HFFc6 (cell line): ENCODE results near the gene ZNF577. TPM values are rescaled to one million over a fixed set of nuclear protein-coding genes. Genes with fewer than 3 reads are reported as not detected.

Experiments
- DNase-seq: peaks from one replicate; pipeline ENCODE4 v3.0.0-alpha.2; 2018
- H3K27ac Mint-ChIP-seq: 2 replicates; pipeline ENCODE4 v1.8.0; 2020; ENCODE audit warnings: mild to moderate bottlenecking, mixed read lengths
- H3K27me3 Mint-ChIP-seq: 2 replicates; pipeline ENCODE4 v1.8.0; 2021; ENCODE audit warnings: mild to moderate bottlenecking, moderate library complexity, mixed read lengths; ENCODE audit not compliant: insufficient read depth
- H3K36me3 Mint-ChIP-seq: 2 replicates; pipeline ENCODE4 v1.8.0; 2021; ENCODE audit warnings: low read depth, mixed read lengths
- H3K4me1 Mint-ChIP-seq: 2 replicates; pipeline ENCODE4 v1.8.0; 2020; ENCODE audit warnings: low read depth, mixed read lengths
- H3K4me3 Mint-ChIP-seq: 2 replicates; pipeline ENCODE4 v1.8.0; 2020; ENCODE audit warnings: mild to moderate bottlenecking, moderate library complexity, mixed read lengths
- H3K9me3 Mint-ChIP-seq: 2 replicates; pipeline ENCODE4 v1.8.0; 2020; ENCODE audit warnings: mild to moderate bottlenecking, mixed read lengths
- CTCF ChIP-seq: fragments of 200-600 bp; sonication (generic); IDR thresholded peaks from 2 replicates; pipeline ENCODE4 v1.5.0; 2021; ENCODE audit warnings: antibody characterized with exemption, mild to moderate bottlenecking
- total RNA-seq, 6 experiments: library from RNA; stranded (reverse); fragmentation: NEBNext Ultra II Directional; extraction: Animal tissue kit (Norgen Biotek cat#: 25700); gene quantifications; 2 replicates in 1 of 6; 3 replicates in 5 of 6; pipeline ENCODE4 v1.2.3, GENCODE V29; 2021

Gene ZNF577
- total RNA-seq, 6 experiments from 2014 or later = 1.7 to 2.0 (median 1.8) TPM

- Mint-ChIP-seq H3K9me3 (peaks cover 49% of the 10 kb centered on the region), H3K27ac (no peak overlapping the region), H3K4me1 (no peaks in the 10 kb centered on the region), H3K4me3 (no peak overlapping the region), H3K36me3 (peaks cover 7% of the 10 kb centered on the region; the same call in 1 of the 2 replicates), H3K27me3 (no peaks in the 10 kb centered on the region; the same call in none of the 2 replicates)
- no peak for TF ChIP-seq CTCF
- no peak for DNase-seq
These were observed 50.6 kb downstream of the ZNF577 start for GRCh38 chr19:51837145-51837544.

GRCh38 chr19:51830274-51830673 is 57.5 kb downstream of the ZNF577 start:
- H3K27me3 Mint-ChIP-seq = peaks cover 2% of the 10 kb centered on the region; the same call in 1 of the 2 replicates
- TF ChIP-seq CTCF = no peak
- H3K9me3 Mint-ChIP-seq = peaks cover 47% of the 10 kb centered on the region
- no peak overlapping the region for H3K27ac Mint-ChIP-seq
- H3K4me1 Mint-ChIP-seq = no peaks in the 10 kb centered on the region
- no peaks in the 10 kb centered on the region for H3K36me3 Mint-ChIP-seq
- DNase-seq = no peak
- no peak overlapping the region for H3K4me3 Mint-ChIP-seq

GRCh38 chr19:51824281-51825005 is 63.3 kb downstream of the ZNF577 start:
- peaks cover 46% of the 10 kb centered on the region for H3K9me3 Mint-ChIP-seq
- H3K4me1 Mint-ChIP-seq = peaks cover 6% of the 10 kb centered on the region; the same call in 1 of the 2 replicates
- H3K4me3 Mint-ChIP-seq = no peak overlapping the region
- H3K27ac Mint-ChIP-seq = no peak overlapping the region
- TF ChIP-seq CTCF = no peak
- peaks cover 3% of the 10 kb centered on the region; the same call in 1 of the 2 replicates for H3K27me3 Mint-ChIP-seq
- no peak for DNase-seq
- H3K36me3 Mint-ChIP-seq = peaks cover 13% of the 10 kb centered on the region; the same call in 1 of the 2 replicates

GRCh38 chr19:51822946-51823345 is 64.8 kb downstream of the ZNF577 start:
- H3K27ac Mint-ChIP-seq = no peak overlapping the region
- peaks cover 39% of the 10 kb centered on the region for H3K9me3 Mint-ChIP-seq
- H3K27me3 Mint-ChIP-seq = peaks cover 3% of the 10 kb centered on the region; the same call in 1 of the 2 replicates
- peaks cover 6% of the 10 kb centered on the region; the same call in 1 of the 2 replicates for H3K4me1 Mint-ChIP-seq
- peaks cover 13% of the 10 kb centered on the region; the same call in 1 of the 2 replicates for H3K36me3 Mint-ChIP-seq
- DNase-seq = no peak
- H3K4me3 Mint-ChIP-seq = no peak overlapping the region
- no peak for TF ChIP-seq CTCF

GRCh38 chr19:51822325-51822724 is 65.4 kb downstream of the ZNF577 start:
- DNase-seq = no peak
- peaks cover 39% of the 10 kb centered on the region for H3K9me3 Mint-ChIP-seq
- peaks cover 13% of the 10 kb centered on the region; the same call in 1 of the 2 replicates for H3K36me3 Mint-ChIP-seq
- no peak for TF ChIP-seq CTCF
- H3K4me1 Mint-ChIP-seq = peaks cover 6% of the 10 kb centered on the region; the same call in 1 of the 2 replicates
- peaks cover 3% of the 10 kb centered on the region; the same call in 1 of the 2 replicates for H3K27me3 Mint-ChIP-seq
- H3K4me3 Mint-ChIP-seq = no peak overlapping the region
- no peak overlapping the region for H3K27ac Mint-ChIP-seq
